ENCODE results near the gene UBFD1. TPM values are rescaled to one million over a fixed set of nuclear protein-coding genes. Genes with fewer than 3 reads are reported as not detected.

The UBFD1 gene
- total and polyA plus RNA-seq, 10 donors: 4.2 to 63.7 (median 40.8) TPM

DNA sequence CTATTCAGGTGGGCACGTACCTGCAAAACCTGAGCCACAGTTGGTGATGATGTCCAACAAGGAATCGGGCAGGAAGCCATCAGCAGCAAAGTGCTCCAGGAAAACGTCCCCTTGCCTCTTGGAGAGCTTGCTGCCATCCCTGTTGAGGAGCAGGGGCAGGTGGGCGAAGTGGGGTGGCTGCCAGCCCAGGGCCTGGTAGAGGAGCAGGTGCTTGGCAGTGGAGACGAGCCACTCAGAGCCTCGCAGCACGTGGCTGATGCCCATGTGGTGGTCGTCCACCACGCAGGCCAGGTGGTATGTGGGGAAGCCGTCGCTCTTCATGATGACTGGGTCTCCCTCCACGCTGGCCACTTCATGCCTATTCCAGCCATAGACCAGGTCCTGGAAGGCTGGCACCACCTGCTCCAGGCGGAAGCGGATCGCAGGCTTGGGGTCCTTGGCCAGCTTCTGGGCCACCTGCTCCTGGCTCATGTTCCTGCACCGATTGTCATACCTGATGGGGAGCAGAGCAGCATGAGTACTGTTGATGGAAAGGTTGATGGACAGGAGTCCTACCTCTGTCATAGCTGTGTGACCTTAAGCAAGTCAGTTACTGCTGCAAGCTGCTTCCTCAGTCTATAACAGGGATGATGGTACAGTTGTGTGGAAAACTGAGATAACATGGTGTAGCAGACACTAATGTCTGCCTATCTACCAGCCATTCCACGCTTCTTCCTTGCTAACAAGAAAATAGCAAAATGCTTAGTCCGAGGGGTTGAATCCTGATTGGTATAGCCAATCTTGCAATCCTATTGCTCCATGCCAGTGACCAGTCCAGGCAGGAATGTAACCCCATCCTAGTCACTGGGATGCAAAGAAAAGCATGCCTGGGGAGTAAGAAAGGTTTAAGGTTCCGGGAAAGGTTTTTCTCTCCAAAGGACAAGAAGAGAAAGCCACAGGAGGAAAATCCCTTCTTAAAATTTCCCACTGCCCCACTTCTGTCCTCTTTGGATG is 22.4 kb upstream of the UBFD1 start:
- H3K4me3 ChIP-seq: no peak overlapping the region
- 95 to 97% (median 96%) methylated on average over 13 to 19 of the region's 19 CpGs for WGBS, 5 donors
- DNase-seq: no peak
- H3K27me3 ChIP-seq (replicated peaks in 1 of 7): no peaks in the 10 kb centered on the region
- H3K36me3 ChIP-seq: peaks cover 0 to 98% (median 55%) of the 10 kb centered on the region in 6 donors
- no peak overlapping the region for H3K27ac ChIP-seq
- TF ChIP-seq, protein P1, sequence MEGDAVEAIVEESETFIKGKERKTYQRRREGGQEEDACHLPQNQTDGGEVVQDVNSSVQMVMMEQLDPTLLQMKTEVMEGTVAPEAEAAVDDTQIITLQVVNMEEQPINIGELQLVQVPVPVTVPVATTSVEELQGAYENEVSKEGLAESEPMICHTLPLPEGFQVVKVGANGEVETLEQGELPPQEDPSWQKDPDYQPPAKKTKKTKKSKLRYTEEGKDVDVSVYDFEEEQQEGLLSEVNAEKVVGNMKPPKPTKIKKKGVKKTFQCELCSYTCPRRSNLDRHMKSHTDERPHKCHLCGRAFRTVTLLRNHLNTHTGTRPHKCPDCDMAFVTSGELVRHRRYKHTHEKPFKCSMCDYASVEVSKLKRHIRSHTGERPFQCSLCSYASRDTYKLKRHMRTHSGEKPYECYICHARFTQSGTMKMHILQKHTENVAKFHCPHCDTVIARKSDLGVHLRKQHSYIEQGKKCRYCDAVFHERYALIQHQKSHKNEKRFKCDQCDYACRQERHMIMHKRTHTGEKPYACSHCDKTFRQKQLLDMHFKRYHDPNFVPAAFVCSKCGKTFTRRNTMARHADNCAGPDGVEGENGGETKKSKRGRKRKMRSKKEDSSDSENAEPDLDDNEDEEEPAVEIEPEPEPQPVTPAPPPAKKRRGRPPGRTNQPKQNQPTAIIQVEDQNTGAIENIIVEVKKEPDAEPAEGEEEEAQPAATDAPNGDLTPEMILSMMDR (IDR thresholded peaks at IDR 0.05 in 8 of 11, conservative IDR thresholded peaks at IDR 0.05 in 3 of 11): no peak
- TF ChIP-seq POLR2AphosphoS5 (IDR thresholded peaks at IDR 0.05): peak in 1 of 3 donors; percentile 30
- H3K9me3 ChIP-seq: no peaks in the 10 kb centered on the region
- intact Hi-C loops (cut with DNase I; ENCODE audit: low total_unique reads): no loop called here
- H3K4me1 ChIP-seq: no peaks in the 10 kb centered on the region

- WGBS, 5 donors: 86 to 94% (median 89%) methylated on average over 2 of the region's 2 CpGs
- H3K27ac ChIP-seq: no peak overlapping the region
- TF ChIP-seq POLR2A (IDR thresholded peaks at IDR 0.05) (no peak), POLR2AphosphoS5 (IDR thresholded peaks at IDR 0.05) (no peak)
- TF ChIP-seq, protein P1 (IDR thresholded peaks at IDR 0.05 in 8 of 11, conservative IDR thresholded peaks at IDR 0.05 in 3 of 11): no peak
- H3K9me3 ChIP-seq: no peaks in the 10 kb centered on the region
- intact Hi-C loops (cut with DNase I; ENCODE audit: low total_unique reads): no loop called here
- DNase-seq: peak; percentile 8
- peaks cover 0 to 98% (median 59%) of the 10 kb centered on the region in 6 donors for H3K36me3 ChIP-seq
- H3K4me1 ChIP-seq: no peaks in the 10 kb centered on the region
- no peaks in the 10 kb centered on the region for H3K27me3 ChIP-seq (replicated peaks in 1 of 7)
- H3K4me3 ChIP-seq: no peak overlapping the region
Measured at GRCh38 chr16:23535901-23536300, 21.6 kb upstream of the UBFD1 start.

GRCh38 chr16:23537390-23537789 is 20.1 kb upstream of the UBFD1 start:
- intact Hi-C loops (cut with DNase I; ENCODE audit: low total_unique reads): no loop called here
- Histone ChIP-seq H3K36me3 (peaks cover 0 to 99% (median 57%) of the 10 kb centered on the region in 6 donors), H3K4me3 (no peak overlapping the region), H3K27ac (no peak overlapping the region), H3K9me3 (no peaks in the 10 kb centered on the region), H3K27me3 (replicated peaks in 1 of 7) (no peaks in the 10 kb centered on the region), H3K4me1 (no peaks in the 10 kb centered on the region)
- 72 to 91% (median 80%) methylated on average over 3 of the region's 3 CpGs for WGBS, 5 donors
- TF ChIP-seq POLR2A (IDR thresholded peaks at IDR 0.05) (no peak), POLR2AphosphoS5 (IDR thresholded peaks at IDR 0.05) (no peak)
- TF ChIP-seq, protein P1 (IDR thresholded peaks at IDR 0.05 in 8 of 11, conservative IDR thresholded peaks at IDR 0.05 in 3 of 11): no peak
- peak; percentile 1 for DNase-seq

DNA sequence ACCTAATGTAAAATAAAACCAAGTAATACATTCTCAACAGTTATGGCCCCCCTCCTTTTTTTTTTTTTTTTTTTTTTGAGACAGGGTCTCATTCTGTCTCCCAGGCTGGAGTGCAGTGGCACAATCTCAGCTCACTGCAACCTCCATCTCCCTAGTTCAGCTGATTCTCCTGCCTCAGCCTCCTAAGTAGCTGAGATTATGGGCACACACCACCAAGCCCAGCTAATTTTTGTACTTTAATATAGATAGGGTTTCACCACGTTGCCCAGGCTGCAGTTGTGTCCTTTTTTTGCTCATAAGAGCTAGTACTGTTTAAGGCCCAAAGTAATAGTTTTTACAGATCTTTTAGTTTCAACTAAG is 18.6 kb upstream of the UBFD1 start:
- Histone ChIP-seq H3K4me3 (no peak overlapping the region), H3K9me3 (no peaks in the 10 kb centered on the region), H3K27me3 (replicated peaks in 1 of 7) (no peaks in the 10 kb centered on the region), H3K36me3 (peaks cover 0 to 99% (median 59%) of the 10 kb centered on the region in 6 donors), H3K27ac (no peak overlapping the region), H3K4me1 (no peaks in the 10 kb centered on the region)
- WGBS, 5 donors: 87 to 97% (median 95%) methylated on average over 1 of the region's 1 CpG
- TF ChIP-seq POLR2AphosphoS5 (IDR thresholded peaks at IDR 0.05) (no peak), POLR2A (IDR thresholded peaks at IDR 0.05) (no peak)
- TF ChIP-seq, protein P1 (IDR thresholded peaks at IDR 0.05 in 8 of 11, conservative IDR thresholded peaks at IDR 0.05 in 3 of 11): no peak
- DNase-seq: peak; percentile 2
- intact Hi-C loops (cut with DNase I; ENCODE audit: low total_unique reads): no loop called here

Data from spleen (tissue), 11 donors.